Measurements from ENCODE around the gene HOMER1.

HOMER1 gene

DNA sequence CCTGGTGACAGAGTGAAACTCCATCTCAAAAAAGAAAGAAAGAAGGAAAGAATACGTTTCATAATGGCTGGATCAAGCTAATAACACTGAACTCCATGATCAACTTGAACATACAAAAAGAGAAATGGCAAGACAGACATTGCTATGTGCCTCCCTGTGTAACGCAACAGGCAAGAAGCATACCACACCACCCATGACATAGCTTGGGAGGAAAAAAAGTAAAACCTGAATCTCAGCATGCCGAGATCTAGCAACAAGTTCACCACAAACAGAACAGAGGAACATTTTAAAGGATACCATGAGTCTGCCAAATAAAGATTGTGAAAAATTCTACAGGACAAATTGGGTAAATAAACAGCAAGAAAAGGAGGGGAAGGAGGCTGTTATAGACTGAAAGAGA is 26.7 kb downstream of the HOMER1 start:
- no peak for DNase-seq

DNA sequence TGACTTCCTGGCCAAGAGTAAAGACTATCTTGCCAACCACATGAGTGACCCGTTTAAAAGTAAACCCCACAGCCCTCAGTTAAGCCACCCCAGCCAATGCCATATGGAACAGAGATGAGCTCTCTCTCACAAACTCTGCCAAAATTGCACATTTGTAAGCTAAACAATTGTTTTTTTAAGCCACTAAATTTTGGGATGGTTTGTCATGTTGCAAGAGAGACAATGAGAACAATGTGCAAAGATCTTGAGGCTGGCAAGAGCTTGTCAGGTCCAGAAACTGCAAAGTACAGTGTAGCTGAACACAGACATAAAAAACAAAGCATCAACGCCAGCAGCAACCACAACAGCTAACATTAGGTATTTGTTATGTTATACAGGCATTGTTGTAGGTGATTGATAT is 27.8 kb downstream of the HOMER1 start:
- no peak for DNase-seq

DNA sequence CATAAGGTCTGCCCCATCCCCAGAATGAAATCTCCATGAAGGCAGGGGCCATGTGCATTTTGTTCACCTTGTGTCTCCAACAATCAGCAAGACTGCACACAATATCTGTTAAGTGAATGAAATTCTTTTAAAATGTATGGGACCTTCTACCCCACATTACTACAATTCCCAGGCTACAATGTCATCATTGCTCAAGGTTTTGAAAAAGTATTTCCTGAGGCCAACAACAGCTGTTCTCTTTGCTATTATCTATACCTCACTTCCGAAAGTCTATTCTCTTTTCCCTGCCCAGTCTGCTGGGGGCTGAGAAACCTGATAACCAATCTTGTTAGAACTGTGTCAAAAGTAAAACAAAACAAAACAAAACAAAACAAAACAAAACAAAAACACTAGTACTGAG is 29.2 kb downstream of the HOMER1 start:
- no peak for DNase-seq

- no peak for DNase-seq
Observed at GRCh38 chr5:79481574-79481973, 32.4 kb downstream of the HOMER1 start.

DNA sequence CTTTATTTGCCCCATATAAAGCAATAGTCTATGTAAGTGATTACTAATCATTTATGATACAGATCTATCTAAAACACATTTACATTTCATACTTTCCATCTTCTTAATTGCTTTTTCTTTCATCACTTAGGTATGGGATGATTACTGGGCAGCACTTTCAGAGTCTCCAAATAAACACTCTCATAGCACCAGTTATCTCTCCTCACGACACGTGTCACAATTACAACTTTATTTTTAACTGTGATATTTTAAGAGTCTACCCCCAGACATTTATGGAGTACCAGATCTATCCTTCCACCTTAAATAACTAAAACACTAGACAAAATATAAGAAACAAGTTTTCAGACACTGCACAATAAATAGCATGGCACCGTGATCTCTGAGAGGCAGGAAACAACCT is 32.9 kb downstream of the HOMER1 start:
- no peak for DNase-seq

GRCh38 chr5:79475152-79475466 is 38.8 kb downstream of the HOMER1 start:
- DNase-seq = no peak

DNA sequence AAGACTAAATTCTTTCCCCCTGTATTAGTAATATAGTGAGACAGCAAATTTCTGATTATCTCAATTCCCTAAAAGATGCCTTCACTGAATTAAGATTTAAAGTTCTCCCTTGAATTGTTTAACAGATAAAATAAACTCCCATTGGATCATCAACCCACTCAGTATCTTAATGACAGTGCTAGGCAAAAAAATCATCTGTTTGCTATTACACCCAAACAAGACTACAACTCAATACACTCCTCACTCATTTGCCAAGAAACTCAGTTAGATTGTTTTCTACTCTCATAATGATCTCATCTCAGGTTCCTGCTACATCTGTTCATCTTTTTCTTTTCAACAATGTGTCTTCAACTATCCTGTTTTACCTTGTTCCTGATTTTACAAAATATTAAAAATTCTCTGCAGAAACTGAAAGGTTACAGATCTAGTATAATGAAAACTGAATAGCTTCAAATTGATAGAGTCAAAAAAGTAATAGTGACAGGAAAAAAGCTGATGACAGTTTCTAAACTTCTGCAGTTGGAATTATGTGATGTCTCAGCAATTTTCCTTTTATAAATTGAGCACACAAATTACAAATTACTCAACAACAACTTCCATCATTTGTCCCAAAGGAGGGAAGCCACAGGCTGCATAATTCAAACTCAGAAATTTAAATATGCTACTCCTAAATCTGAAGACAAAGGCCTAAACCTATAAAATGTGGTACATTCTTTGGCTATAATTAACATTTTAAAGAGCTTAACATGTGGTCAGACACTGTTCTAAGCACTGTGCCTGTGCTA is 39.4 kb downstream of the HOMER1 start:
- DNase-seq = no peak

GRCh38 chr5:79471556-79471955 is 42.4 kb downstream of the HOMER1 start:
- no peak for DNase-seq

DNA sequence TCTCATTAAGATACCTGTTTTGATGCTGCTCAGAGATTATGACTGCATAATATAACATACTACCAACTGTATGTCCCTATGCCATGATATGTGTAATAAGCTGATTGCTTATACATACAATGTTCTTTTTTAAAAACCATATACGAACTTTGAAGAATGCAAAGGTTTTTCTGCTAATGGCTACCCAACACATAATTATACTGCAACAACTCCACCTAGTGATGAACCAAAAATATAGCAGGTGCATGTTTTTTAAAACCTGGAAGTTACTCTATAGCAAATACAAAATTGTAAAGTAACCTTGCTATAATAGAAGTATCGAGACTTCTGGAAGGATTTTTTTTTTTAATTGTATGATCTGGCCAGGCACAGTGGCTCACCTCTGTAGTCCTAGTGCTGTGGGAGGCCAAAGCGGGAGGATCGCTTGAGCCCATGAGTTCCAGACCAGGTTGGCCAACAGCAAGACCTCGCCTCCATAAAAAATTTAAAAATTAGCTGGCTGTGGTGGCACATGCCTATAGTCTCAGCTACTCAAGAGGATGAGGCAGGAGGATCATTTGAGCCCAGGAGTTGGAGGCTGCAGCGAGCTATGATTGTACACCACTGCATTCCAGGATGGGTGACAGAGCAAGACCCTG is 49.1 kb downstream of the HOMER1 start:
- no peak for DNase-seq

GRCh38 chr5:79464278-79464677 is 49.7 kb downstream of the HOMER1 start:
- no peak for DNase-seq

DNA sequence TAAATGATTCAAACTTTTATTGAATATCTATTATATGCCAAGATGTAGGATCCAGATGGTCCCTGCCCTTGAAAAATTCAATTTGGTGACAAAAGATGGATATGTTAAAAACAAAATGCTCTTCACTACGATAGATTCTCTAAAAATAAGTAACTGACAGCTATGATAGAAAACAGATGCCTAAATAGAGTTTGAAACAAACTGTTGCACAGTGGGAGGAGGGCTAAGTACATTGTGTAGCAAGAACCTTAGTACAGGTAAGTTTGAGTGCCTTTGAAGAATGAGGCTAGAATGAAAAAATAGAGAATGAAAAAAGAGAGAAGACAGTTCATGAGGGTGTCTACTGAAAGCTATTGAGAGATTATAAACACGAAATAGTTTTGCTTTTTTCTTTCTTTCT is 54.3 kb downstream of the HOMER1 start:
- DNase-seq = no peak

GRCh38 chr5:79456890-79457583 is 56.9 kb downstream of the HOMER1 start:
- no peak for DNase-seq

- no peak for DNase-seq
Observed at GRCh38 chr5:79456400-79456799, 57.5 kb downstream of the HOMER1 start.

GRCh38 chr5:79454043-79454442 is 59.9 kb downstream of the HOMER1 start:
- no peak for DNase-seq

GRCh38 chr5:79448336-79448735 is 65.6 kb downstream of the HOMER1 start:
- DNase-seq = no peak

GRCh38 chr5:79436821-79437220 is 77.1 kb downstream of the HOMER1 start:
- no peak for DNase-seq

- no peak for DNase-seq
Observed at GRCh38 chr5:79436224-79436623, 77.7 kb downstream of the HOMER1 start.

DNA sequence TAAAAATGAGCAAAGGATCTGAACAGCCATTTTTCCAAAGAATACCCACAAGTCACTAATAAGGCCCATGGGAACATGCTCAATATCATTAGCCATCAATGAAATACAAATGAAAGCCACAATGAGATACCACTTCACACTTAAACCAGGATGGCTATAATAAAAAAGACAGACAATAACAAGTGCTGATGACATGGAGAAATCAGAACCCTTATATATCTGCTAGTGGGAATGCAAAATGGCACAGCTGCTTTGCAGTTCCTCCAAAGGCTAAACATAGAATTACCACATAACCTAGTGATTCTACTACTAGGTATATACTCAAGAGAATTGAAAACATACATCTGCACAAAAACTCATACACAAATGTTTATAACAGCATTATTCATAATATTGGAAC is 83.7 kb downstream of the HOMER1 start:
- no peak for DNase-seq

GRCh38 chr5:79423296-79423695 is 90.6 kb downstream of the HOMER1 start:
- no peak for DNase-seq

GRCh38 chr5:79420248-79420647 is 93.7 kb downstream of the HOMER1 start:
- DNase-seq = no peak

- DNase-seq = no peak
Observed at GRCh38 chr5:79418276-79418675, 95.7 kb downstream of the HOMER1 start.

DNA sequence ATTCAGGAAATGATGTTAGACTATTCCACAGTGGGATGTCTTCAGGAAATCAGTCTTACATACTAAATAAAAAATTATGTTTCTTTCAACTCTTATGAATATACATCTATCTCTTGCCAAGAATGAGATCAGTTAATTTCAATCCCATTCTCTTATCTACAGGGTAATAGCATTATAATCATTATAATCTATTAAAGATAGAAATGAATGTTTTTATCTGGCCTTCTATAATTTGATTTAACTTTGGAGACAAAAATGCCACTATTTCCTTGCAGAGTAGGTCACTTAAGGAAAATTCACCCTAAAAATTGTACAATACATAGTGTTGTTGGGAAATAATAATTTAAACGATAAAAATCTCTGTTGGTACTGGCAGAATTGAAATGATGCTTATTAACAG is 96.4 kb downstream of the HOMER1 start:
- DNase-seq = no peak

- no peak for DNase-seq
Observed at GRCh38 chr5:79416499-79416898, 97.4 kb downstream of the HOMER1 start.

DNA sequence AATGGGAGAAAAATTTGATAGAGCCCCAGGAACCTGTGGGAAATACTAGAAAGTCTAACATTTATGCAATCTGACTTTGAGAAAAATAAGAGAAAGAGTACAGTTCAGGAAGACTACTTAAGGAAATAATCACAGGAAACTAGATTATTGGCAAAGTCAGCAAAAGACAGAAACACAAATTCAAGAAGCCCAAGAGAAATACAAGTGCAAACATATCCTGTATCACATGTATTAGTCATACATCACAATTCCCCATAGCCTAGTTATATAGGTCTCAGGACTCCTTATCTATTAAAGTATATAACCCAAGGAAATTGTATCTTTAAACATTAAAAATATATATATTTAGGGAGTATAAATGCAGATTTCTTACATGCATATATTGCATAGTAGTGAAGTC is 100.8 kb downstream of the HOMER1 start:
- DNase-seq = no peak
